Endothelial cell of umbilical vein (primary cell): Measurements from ENCODE around the gene ZNF587B.

Experiments used
- CTCF ChIP-seq, 2 donors: IDR thresholded peaks; 1 replicate in 1 of 2; 2 replicates in 1 of 2; pipeline ENCODE4 v1.5.1; 2011; ENCODE audit warnings: low read length in 2 of 2, mild to moderate bottlenecking in 2 of 2, moderate library complexity in 2 of 2, control low read depth in 1 of 2, inconsistent platforms in 1 of 2, low read depth in 1 of 2; ENCODE audit not compliant: insufficient read depth in 1 of 2; ENCODE audit errors: extremely low read depth in 1 of 2
- EZH2 ChIP-seq: IDR thresholded peaks from 2 replicates; pipeline ENCODE4 v1.6.1; 2012; ENCODE audit warnings: borderline replicate concordance, low read depth, mild to moderate bottlenecking, moderate library complexity, low read length, inconsistent platforms; ENCODE audit not compliant: severe bottlenecking
- FOS ChIP-seq: IDR thresholded peaks from 2 replicates; pipeline ENCODE4 v1.6.1; 2011; ENCODE audit warnings: mild to moderate bottlenecking, low read length, moderate library complexity, borderline replicate concordance; ENCODE audit not compliant: insufficient read depth
- GATA2 ChIP-seq: IDR thresholded peaks from 2 replicates; pipeline ENCODE4 v1.7.0; 2011; ENCODE audit warnings: low read depth, mild to moderate bottlenecking, moderate library complexity, mixed read lengths, low read length; ENCODE audit not compliant: insufficient read length, insufficient read depth
- JUN ChIP-seq: IDR thresholded peaks from 2 replicates; pipeline ENCODE4 v1.6.1; 2011; ENCODE audit warnings: borderline replicate concordance, low read depth; ENCODE audit not compliant: insufficient read length, insufficient read depth
- MYC ChIP-seq: IDR thresholded peaks from one replicate; pipeline ENCODE4 v1.6.1; 2011; ENCODE audit warnings: mild to moderate bottlenecking, low read depth, low read length
- POLR2A ChIP-seq: IDR thresholded peaks from 2 replicates; pipeline ENCODE4 v1.6.1; 2012; ENCODE audit warnings: low read depth, mild to moderate bottlenecking, control low read depth, low read length
- POLR2AphosphoS5 ChIP-seq: IDR thresholded peaks from 2 replicates; pipeline ENCODE4 v1.6.1; 2012; ENCODE audit warnings: low read depth, mild to moderate bottlenecking, control low read depth, low read length, moderate library complexity; ENCODE audit not compliant: insufficient read depth
- TF ChIP-seq, protein P1 (sequence below): IDR thresholded peaks from 2 replicates; pipeline ENCODE4 v1.6.1; 2011; ENCODE audit not compliant: insufficient read depth, insufficient read length

DNA sequence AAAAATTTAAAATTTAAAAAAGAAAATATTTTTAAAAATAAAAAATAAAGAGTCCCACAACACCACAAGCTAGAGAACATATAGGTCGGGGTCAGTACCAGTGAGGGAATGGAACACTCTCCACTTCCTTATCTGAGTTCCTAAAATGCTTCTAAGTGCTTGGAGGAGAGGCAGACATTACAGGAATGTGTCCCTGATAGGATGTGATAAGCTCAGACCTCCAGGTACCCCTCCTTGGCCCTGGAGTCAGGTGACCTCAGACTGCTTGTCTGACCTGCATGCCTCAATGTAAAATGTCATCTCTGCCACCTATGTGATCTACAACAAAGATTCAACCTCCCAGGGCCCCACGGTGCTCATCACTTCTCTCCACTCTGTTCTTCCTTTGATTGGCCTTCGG lies 55.9 kb downstream of the ZNF587B start:
- TF ChIP-seq POLR2A (no peak), CTCF (IDR thresholded peaks at IDR 0.05; ENCODE audit: extremely low read depth in 1 of 2, insufficient read depth in 1 of 2, low read depth in 1 of 2, low read length in 2 of 2) (no peak), EZH2 (no peak), POLR2AphosphoS5 (no peak), MYC (no peak), JUN (no peak), GATA2 (no peak), FOS (no peak)
- TF ChIP-seq, protein P1, sequence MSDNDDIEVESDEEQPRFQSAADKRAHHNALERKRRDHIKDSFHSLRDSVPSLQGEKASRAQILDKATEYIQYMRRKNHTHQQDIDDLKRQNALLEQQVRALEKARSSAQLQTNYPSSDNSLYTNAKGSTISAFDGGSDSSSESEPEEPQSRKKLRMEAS: no peak
